ENCODE measurements around the gene CPSF6. TPM values are rescaled to one million over a fixed set of nuclear protein-coding genes. Genes with fewer than 3 reads are reported as not detected.

CPSF6 gene
- polyA plus RNA-seq, 1 donor (not counting 4 experiments of a cell fraction or from before 2014, with no cell fraction given), result 59.5 TPM

DNA sequence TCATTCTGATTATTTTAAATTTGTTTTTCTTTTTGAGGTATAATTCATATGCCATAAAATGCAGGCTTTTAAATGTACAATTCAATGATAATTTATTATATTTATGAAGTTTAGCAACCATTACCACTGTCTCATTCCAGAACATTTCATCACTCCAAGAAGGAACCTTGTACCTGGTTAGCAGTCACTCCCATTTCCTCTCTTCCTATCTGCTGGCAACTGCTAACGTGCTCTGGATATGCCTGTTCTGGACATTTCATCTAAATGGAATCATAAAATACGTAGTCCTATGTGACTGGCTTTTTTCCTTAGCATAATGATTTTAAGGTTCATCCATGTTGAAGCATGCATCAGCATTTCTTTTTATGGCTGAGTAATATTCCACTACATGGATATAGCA is 15.5 kb downstream of the CPSF6 start:
- FAIRE-seq (no peak), DNase-seq (ENCODE audit: low read depth, low spot score) (no peak)
- no peaks in the 10 kb centered on the region for H3K27me3 ChIP-seq (ENCODE audit: control insufficient read depth, extremely low read depth, insufficient read depth, low read length)
- H3K9me3 ChIP-seq (ENCODE audit: control insufficient read depth, low read depth, low read length), result no peaks in the 10 kb centered on the region
- H3K36me3 ChIP-seq (ENCODE audit: control insufficient read depth in 2 of 2, extremely low read depth in 1 of 2, insufficient read depth in 2 of 2, low read length in 2 of 2), result peaks cover 17 to 19% of the 10 kb centered on the region in 2 experiments
- H3K4me2 ChIP-seq (ENCODE audit: control insufficient read depth, extremely low read depth, insufficient read depth, low read depth, low read length), result no peak overlapping the region
- H3K9ac ChIP-seq (ENCODE audit: control insufficient read depth, extremely low read depth, insufficient read depth, low read length), result no peak overlapping the region
- H3K4me1 ChIP-seq (ENCODE audit: control insufficient read depth, extremely low read depth, insufficient read depth, low read length), result no peaks in the 10 kb centered on the region
- no peaks in the 10 kb centered on the region for H3K9me1 ChIP-seq (ENCODE audit: control insufficient read depth, extremely low read depth, insufficient read depth, low read length)
- H3K79me2 ChIP-seq (ENCODE audit: control insufficient read depth, insufficient read depth, low read length), result peaks cover 41% of the 10 kb centered on the region
- TF ChIP-seq EZH2 (IDR thresholded peaks at IDR 0.05; ENCODE audit: low read length), result no peak
- TF ChIP-seq, protein P1, sequence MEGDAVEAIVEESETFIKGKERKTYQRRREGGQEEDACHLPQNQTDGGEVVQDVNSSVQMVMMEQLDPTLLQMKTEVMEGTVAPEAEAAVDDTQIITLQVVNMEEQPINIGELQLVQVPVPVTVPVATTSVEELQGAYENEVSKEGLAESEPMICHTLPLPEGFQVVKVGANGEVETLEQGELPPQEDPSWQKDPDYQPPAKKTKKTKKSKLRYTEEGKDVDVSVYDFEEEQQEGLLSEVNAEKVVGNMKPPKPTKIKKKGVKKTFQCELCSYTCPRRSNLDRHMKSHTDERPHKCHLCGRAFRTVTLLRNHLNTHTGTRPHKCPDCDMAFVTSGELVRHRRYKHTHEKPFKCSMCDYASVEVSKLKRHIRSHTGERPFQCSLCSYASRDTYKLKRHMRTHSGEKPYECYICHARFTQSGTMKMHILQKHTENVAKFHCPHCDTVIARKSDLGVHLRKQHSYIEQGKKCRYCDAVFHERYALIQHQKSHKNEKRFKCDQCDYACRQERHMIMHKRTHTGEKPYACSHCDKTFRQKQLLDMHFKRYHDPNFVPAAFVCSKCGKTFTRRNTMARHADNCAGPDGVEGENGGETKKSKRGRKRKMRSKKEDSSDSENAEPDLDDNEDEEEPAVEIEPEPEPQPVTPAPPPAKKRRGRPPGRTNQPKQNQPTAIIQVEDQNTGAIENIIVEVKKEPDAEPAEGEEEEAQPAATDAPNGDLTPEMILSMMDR (optimal IDR thresholded peaks at IDR 0.05 in 1 of 3, IDR thresholded peaks at IDR 0.05 in 1 of 3, conservative IDR thresholded peaks at IDR 0.05 in 1 of 3; ENCODE audit: extremely low read depth in 1 of 3, insufficient read depth in 2 of 3, low read length in 3 of 3), result no peak
- H4K20me1 ChIP-seq (ENCODE audit: control insufficient read depth, extremely low read depth, insufficient read depth, low read length), result peaks cover 3% of the 10 kb centered on the region
- no peak overlapping the region for H2AFZ ChIP-seq (ENCODE audit: control insufficient read depth, low read length)
- no peak overlapping the region for H3K4me3 ChIP-seq (ENCODE audit: control insufficient read depth in 2 of 3, extremely low read depth in 1 of 3, insufficient read depth in 2 of 3, low read depth in 1 of 3, low read length in 3 of 3)
- dilution Hi-C loops (cut with MboI; ENCODE audit: extremely low pct_ligation_motif_present, low sequenced_read_pairs), result no loop called here
- H3K27ac ChIP-seq (ENCODE audit: control insufficient read depth, insufficient read depth, low read length), result no peak overlapping the region

DNA sequence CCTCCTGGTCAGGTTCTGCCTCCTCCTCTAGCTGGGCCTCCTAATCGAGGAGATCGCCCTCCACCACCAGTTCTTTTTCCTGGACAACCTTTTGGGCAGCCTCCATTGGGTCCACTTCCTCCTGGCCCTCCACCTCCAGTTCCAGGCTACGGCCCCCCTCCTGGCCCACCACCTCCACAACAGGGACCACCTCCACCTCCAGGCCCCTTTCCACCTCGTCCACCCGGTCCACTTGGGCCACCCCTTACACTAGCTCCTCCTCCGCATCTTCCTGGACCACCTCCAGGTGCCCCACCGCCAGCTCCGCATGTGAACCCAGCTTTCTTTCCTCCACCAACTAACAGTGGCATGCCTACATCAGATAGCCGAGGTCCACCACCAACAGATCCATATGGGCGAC is 19.3 kb downstream of the CPSF6 start:
- TF ChIP-seq EZH2 (IDR thresholded peaks at IDR 0.05; ENCODE audit: low read length), result no peak
- TF ChIP-seq, protein P1 (optimal IDR thresholded peaks at IDR 0.05 in 1 of 3, IDR thresholded peaks at IDR 0.05 in 1 of 3, conservative IDR thresholded peaks at IDR 0.05 in 1 of 3; ENCODE audit: extremely low read depth in 1 of 3, insufficient read depth in 2 of 3, low read length in 3 of 3), result no peak
- H3K9ac ChIP-seq (ENCODE audit: control insufficient read depth, extremely low read depth, insufficient read depth, low read length), result no peak overlapping the region
- no peaks in the 10 kb centered on the region for H3K4me1 ChIP-seq (ENCODE audit: control insufficient read depth, extremely low read depth, insufficient read depth, low read length)
- peaks cover 20 to 26% of the 10 kb centered on the region in 2 experiments for H3K36me3 ChIP-seq (ENCODE audit: control insufficient read depth in 2 of 2, extremely low read depth in 1 of 2, insufficient read depth in 2 of 2, low read length in 2 of 2)
- DNase-seq (ENCODE audit: low read depth, low spot score) (no peak), FAIRE-seq (no peak)
- dilution Hi-C loops (cut with MboI; ENCODE audit: extremely low pct_ligation_motif_present, low sequenced_read_pairs), result no loop called here
- H3K27me3 ChIP-seq (ENCODE audit: control insufficient read depth, extremely low read depth, insufficient read depth, low read length), result no peaks in the 10 kb centered on the region
- H3K27ac ChIP-seq (ENCODE audit: control insufficient read depth, insufficient read depth, low read length), result no peak overlapping the region
- H3K4me2 ChIP-seq (ENCODE audit: control insufficient read depth, extremely low read depth, insufficient read depth, low read depth, low read length), result no peak overlapping the region
- H2AFZ ChIP-seq (ENCODE audit: control insufficient read depth, low read length), result no peak overlapping the region
- H3K79me2 ChIP-seq (ENCODE audit: control insufficient read depth, insufficient read depth, low read length), result peaks cover 14% of the 10 kb centered on the region
- H3K9me3 ChIP-seq (ENCODE audit: control insufficient read depth, low read depth, low read length), result no peaks in the 10 kb centered on the region
- H3K9me1 ChIP-seq (ENCODE audit: control insufficient read depth, extremely low read depth, insufficient read depth, low read length), result no peaks in the 10 kb centered on the region
- no peak overlapping the region for H3K4me3 ChIP-seq (ENCODE audit: control insufficient read depth in 2 of 3, extremely low read depth in 1 of 3, insufficient read depth in 2 of 3, low read depth in 1 of 3, low read length in 3 of 3)
- no peaks in the 10 kb centered on the region for H4K20me1 ChIP-seq (ENCODE audit: control insufficient read depth, extremely low read depth, insufficient read depth, low read length)

Measured in keratinocyte (primary cell).